Measurements from ENCODE around the gene CFP. TPM values are rescaled to one million over a fixed set of nuclear protein-coding genes. Genes with fewer than 3 reads are reported as not detected.

CFP gene
- total and polyA plus RNA-seq, 2 experiments from 2014 or later = 0.17 to 0.23 TPM

DNA sequence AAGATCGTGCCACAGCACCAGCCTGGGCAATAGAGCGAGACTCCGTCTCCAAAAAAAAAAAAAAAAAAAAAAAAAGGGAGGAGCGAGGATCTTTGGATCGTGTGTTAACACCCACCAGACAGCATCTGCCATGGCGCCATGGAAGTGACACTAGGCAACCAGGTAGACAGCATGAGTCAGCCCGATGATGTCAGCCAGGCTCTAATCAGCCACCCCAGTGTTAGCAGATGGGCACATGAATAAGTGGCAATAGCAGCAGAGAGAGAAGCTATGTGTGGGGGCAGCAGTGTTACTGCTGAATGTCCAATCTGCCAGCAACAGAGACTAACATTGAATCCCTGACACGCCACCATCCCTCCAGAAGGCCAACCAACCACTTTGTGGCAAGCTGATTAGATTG lies 16.6 kb downstream of the CFP start:
- Histone ChIP-seq H3K4me1 (ENCODE audit: insufficient read depth) (no peaks in the 10 kb centered on the region), H2AFZ (no peak overlapping the region), H3K36me3 (replicated peaks; ENCODE audit: insufficient read depth, low read depth) (no peaks in the 10 kb centered on the region), H3K4me2 (no peak overlapping the region), H3K9me2 (replicated peaks; ENCODE audit: insufficient read depth) (no peaks in the 10 kb centered on the region), H3K9me3 (ENCODE audit: low read depth) (no peaks in the 10 kb centered on the region), H3K4me3 (no peak overlapping the region), H3K79me2 (no peaks in the 10 kb centered on the region), H4K20me1 (ENCODE audit: insufficient read depth, poor library complexity, severe bottlenecking) (no peaks in the 10 kb centered on the region), H3K27ac (no peak overlapping the region), H3K27me3 (no peaks in the 10 kb centered on the region)
- no peak for DNase-seq (ENCODE audit: low spot score)
- TF ChIP-seq EZH2phosphoT487 (IDR thresholded peaks at IDR 0.05; ENCODE audit: low read depth, severe bottlenecking, unreplicated experiment) (no peak), EZH2 (IDR thresholded peaks at IDR 0.05; ENCODE audit: borderline replicate concordance) (no peak)
- TF ChIP-seq, protein P1, sequence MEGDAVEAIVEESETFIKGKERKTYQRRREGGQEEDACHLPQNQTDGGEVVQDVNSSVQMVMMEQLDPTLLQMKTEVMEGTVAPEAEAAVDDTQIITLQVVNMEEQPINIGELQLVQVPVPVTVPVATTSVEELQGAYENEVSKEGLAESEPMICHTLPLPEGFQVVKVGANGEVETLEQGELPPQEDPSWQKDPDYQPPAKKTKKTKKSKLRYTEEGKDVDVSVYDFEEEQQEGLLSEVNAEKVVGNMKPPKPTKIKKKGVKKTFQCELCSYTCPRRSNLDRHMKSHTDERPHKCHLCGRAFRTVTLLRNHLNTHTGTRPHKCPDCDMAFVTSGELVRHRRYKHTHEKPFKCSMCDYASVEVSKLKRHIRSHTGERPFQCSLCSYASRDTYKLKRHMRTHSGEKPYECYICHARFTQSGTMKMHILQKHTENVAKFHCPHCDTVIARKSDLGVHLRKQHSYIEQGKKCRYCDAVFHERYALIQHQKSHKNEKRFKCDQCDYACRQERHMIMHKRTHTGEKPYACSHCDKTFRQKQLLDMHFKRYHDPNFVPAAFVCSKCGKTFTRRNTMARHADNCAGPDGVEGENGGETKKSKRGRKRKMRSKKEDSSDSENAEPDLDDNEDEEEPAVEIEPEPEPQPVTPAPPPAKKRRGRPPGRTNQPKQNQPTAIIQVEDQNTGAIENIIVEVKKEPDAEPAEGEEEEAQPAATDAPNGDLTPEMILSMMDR (IDR thresholded peaks at IDR 0.05; ENCODE audit: poor library complexity) = no peak
- whole genome bisulfite sequencing (ENCODE audit: low lambda C conversion rate, missing lambda C conversion rate) = 86% methylated on average over 5 of the region's 8 CpGs

DNA sequence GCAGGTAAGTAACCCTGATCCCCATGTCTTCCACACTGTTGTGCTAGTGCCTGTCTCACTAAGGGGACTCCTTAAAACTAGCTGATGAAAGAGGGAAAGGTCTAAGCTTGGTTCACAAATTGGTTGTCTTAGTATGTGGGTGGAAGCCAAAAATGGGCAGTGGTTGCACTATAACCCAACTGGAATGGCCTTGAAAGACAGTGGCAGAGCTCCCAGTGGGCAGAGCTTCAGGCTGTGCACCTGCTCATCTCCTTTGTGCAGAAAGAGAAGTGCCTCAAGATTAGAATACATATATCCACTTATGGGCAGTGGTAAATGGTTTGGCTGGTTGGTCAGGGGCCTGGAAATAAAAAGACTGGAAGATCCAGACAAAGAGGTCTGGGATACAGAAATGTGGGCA lies 17.3 kb downstream of the CFP start:
- H3K4me2 ChIP-seq = no peak overlapping the region
- TF ChIP-seq, protein P1 (IDR thresholded peaks at IDR 0.05; ENCODE audit: poor library complexity) = no peak
- no peak for TF ChIP-seq EZH2 (IDR thresholded peaks at IDR 0.05; ENCODE audit: borderline replicate concordance)
- TF ChIP-seq EZH2phosphoT487 (IDR thresholded peaks at IDR 0.05; ENCODE audit: low read depth, severe bottlenecking, unreplicated experiment) = no peak
- no peak for DNase-seq (ENCODE audit: low spot score)
- no peaks in the 10 kb centered on the region for H4K20me1 ChIP-seq (ENCODE audit: insufficient read depth, poor library complexity, severe bottlenecking)
- no peaks in the 10 kb centered on the region for H3K9me2 ChIP-seq (replicated peaks; ENCODE audit: insufficient read depth)
- H3K27me3 ChIP-seq = no peaks in the 10 kb centered on the region
- H2AFZ ChIP-seq = no peak overlapping the region
- H3K79me2 ChIP-seq = no peaks in the 10 kb centered on the region
- H3K9me3 ChIP-seq (ENCODE audit: low read depth) = no peaks in the 10 kb centered on the region
- H3K4me1 ChIP-seq (ENCODE audit: insufficient read depth) = no peaks in the 10 kb centered on the region
- no peaks in the 10 kb centered on the region for H3K36me3 ChIP-seq (replicated peaks; ENCODE audit: insufficient read depth, low read depth)
- H3K27ac ChIP-seq = no peak overlapping the region
- H3K4me3 ChIP-seq = no peak overlapping the region

DNA sequence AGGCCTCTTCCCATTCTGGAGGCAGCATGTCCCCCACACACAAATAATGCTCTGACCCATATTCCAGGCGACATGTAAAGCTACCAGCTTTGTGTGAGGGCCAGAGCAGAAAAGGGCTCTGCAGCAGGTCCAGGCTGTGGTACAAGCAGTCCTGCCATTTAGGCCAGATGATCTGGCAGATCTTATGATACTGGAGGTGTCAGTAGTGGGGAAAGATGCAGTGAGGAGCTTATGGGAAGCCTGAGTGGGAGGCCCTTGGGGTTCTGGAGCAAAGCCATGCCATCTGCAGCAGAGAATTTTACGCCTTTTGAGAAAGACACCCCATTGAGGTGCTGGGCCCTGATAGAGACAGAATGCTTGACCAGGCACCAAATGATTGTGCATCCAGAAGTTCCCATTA lies 17.8 kb downstream of the CFP start:
- no peaks in the 10 kb centered on the region for H3K4me1 ChIP-seq (ENCODE audit: insufficient read depth)
- no peaks in the 10 kb centered on the region for H3K9me3 ChIP-seq (ENCODE audit: low read depth)
- no peak overlapping the region for H3K27ac ChIP-seq
- no peaks in the 10 kb centered on the region for H3K9me2 ChIP-seq (replicated peaks; ENCODE audit: insufficient read depth)
- TF ChIP-seq EZH2phosphoT487 (IDR thresholded peaks at IDR 0.05; ENCODE audit: low read depth, severe bottlenecking, unreplicated experiment) (no peak), EZH2 (IDR thresholded peaks at IDR 0.05; ENCODE audit: borderline replicate concordance) (no peak)
- TF ChIP-seq, protein P1 (IDR thresholded peaks at IDR 0.05; ENCODE audit: poor library complexity) = no peak
- no peaks in the 10 kb centered on the region for H3K36me3 ChIP-seq (replicated peaks; ENCODE audit: insufficient read depth, low read depth)
- no peaks in the 10 kb centered on the region for H4K20me1 ChIP-seq (ENCODE audit: insufficient read depth, poor library complexity, severe bottlenecking)
- H3K4me3 ChIP-seq = no peak overlapping the region
- 67% methylated on average over 2 of the region's 2 CpGs for WGBS (ENCODE audit: low lambda C conversion rate, missing lambda C conversion rate)
- no peaks in the 10 kb centered on the region for H3K27me3 ChIP-seq
- no peaks in the 10 kb centered on the region for H3K79me2 ChIP-seq
- no peak overlapping the region for H3K4me2 ChIP-seq
- DNase-seq (ENCODE audit: low spot score) = no peak
- no peak overlapping the region for H2AFZ ChIP-seq

DNA sequence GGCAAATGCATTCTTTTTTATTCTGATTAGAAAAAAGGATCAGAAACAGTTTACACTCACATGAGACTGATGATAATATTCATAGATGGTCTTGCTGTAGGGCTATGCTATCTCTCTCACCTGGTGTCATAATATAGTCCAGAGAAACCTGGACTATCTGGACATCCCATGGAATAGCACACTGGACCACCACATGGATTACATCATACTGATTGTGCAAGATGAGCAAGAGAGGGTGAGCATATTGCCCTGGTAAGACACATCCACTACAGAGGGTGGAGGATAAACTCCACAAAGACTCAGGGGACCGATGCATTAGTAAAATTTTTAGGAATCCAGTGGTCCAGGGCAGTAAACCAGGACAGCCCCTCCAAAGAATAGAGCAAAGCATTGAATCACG lies 18.2 kb downstream of the CFP start:
- Histone ChIP-seq H3K4me2 (no peak overlapping the region), H3K9me3 (ENCODE audit: low read depth) (no peaks in the 10 kb centered on the region), H3K27me3 (no peaks in the 10 kb centered on the region), H2AFZ (no peak overlapping the region), H3K79me2 (no peaks in the 10 kb centered on the region), H3K36me3 (replicated peaks; ENCODE audit: insufficient read depth, low read depth) (no peaks in the 10 kb centered on the region), H4K20me1 (ENCODE audit: insufficient read depth, poor library complexity, severe bottlenecking) (no peaks in the 10 kb centered on the region), H3K9me2 (replicated peaks; ENCODE audit: insufficient read depth) (no peaks in the 10 kb centered on the region), H3K4me3 (no peak overlapping the region), H3K4me1 (ENCODE audit: insufficient read depth) (no peaks in the 10 kb centered on the region), H3K27ac (no peak overlapping the region)
- no peak for DNase-seq (ENCODE audit: low spot score)
- 67% methylated on average over 2 of the region's 2 CpGs for WGBS (ENCODE audit: low lambda C conversion rate, missing lambda C conversion rate)
- TF ChIP-seq EZH2 (IDR thresholded peaks at IDR 0.05; ENCODE audit: borderline replicate concordance) (no peak), EZH2phosphoT487 (IDR thresholded peaks at IDR 0.05; ENCODE audit: low read depth, severe bottlenecking, unreplicated experiment) (no peak)
- TF ChIP-seq, protein P1 (IDR thresholded peaks at IDR 0.05; ENCODE audit: poor library complexity) = no peak

Data from hepatocyte (in vitro differentiated cells).